ENCODE results near the gene PDS5B. TPM values are rescaled to one million over a fixed set of nuclear protein-coding genes. Genes with fewer than 3 reads are reported as not detected.

The PDS5B gene
- total RNA-seq, 1 experiment from 2014 or later: 95.5 TPM

DNA sequence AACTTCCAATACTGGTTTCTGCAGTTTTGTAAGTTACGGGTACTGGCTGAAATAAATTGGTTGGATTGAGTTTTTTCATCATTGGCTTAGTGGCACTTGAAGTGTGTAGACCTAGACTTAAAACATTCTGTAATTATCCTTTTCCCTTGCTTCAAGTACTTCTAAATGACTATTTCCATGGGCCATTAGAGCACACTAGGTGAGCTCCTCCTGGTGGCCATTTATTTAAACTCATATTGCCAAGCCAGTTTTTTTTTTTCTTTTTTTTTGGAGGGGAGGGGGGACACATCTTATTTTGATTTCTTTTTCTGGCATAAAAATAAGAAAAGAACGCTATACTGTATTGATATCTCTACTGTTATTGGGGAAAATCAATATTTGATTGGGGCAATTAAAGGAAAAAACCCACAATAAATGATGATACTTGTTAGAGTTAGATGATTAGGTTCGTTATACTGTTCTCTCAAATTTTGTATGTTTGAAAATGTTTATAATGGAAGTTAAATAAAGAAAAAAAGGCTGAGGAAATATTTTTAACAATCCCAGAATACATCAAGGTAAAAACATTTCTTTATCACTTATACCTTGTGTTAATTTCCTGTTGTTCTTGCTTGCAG is 82.9 kb downstream of the PDS5B start:
- peak; percentile 76 for DNase-seq (ENCODE audit: low spot score)
- Histone ChIP-seq H3K36me3 (ENCODE audit: insufficient read depth, low read length, poor library complexity, severe bottlenecking) (peaks cover 24% of the 10 kb centered on the region), H3K4me1 (ENCODE audit: insufficient read depth, low read length, poor library complexity, severe bottlenecking) (no peaks in the 10 kb centered on the region), H3K27ac (ENCODE audit: low read depth, low read length, poor library complexity, severe bottlenecking) (no peak overlapping the region), H3K9me3 (ENCODE audit: low read depth, low read length, poor library complexity, severe bottlenecking) (no peaks in the 10 kb centered on the region), H3K27me3 (replicated peaks; ENCODE audit: insufficient read depth, low read depth, low read length, poor library complexity) (no peaks in the 10 kb centered on the region), H3K4me3 (ENCODE audit: low read depth, low read length, poor library complexity, severe bottlenecking) (no peak overlapping the region)
- BruUV-seq (replicated peaks): no TSS peak
- POLR2A ChIA-PET (ENCODE audit: low non-redundant PET): no interaction called here
- intact Hi-C loops (cut with micrococcal nuclease; ENCODE audit: unreplicated experiment): no loop called here
- CTCF ChIA-PET: interaction anchor here (0.6 to 1.5 kb wide), 12 partner anchors 12 to 384 kb away, joined by 3 to 8 read pairs (median 3); partner anchors contain the start of gene PDS5B
- peak; percentile 86 for TF ChIP-seq CTCF (conservative IDR thresholded peaks at IDR 0.05; ENCODE audit: low read depth, low read length)
- TF ChIP-seq EZH2 (IDR thresholded peaks at IDR 0.05; ENCODE audit: borderline replicate concordance, low read depth, low read length, poor library complexity, severe bottlenecking): no peak

DNA sequence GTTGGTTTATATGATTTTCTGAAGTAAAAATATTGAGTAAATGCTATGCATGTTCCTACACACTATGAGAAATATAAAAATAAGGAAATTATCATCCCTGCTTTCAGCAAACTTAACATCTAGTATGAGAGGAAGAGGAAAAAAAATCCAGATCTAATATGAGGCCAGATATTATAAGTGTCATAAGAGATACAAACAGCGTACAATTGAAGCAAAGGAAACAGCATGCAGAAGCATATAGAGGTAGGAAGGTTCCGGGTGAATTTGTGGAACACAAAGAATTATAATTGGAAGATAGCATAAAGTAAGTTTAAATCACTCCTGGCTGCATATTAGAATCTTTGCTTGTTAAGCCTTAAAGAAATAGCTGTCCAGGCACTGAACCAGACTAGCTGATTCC is 88.3 kb downstream of the PDS5B start:
- intact Hi-C loops (cut with micrococcal nuclease; ENCODE audit: unreplicated experiment): no loop called here
- H3K4me3 ChIP-seq (ENCODE audit: low read depth, low read length, poor library complexity, severe bottlenecking): no peak overlapping the region
- BruUV-seq (replicated peaks): no TSS peak
- no peak overlapping the region for H3K27ac ChIP-seq (ENCODE audit: low read depth, low read length, poor library complexity, severe bottlenecking)
- no peaks in the 10 kb centered on the region for H3K9me3 ChIP-seq (ENCODE audit: low read depth, low read length, poor library complexity, severe bottlenecking)
- H3K36me3 ChIP-seq (ENCODE audit: insufficient read depth, low read length, poor library complexity, severe bottlenecking): peaks cover 50% of the 10 kb centered on the region
- DNase-seq (ENCODE audit: low spot score): no peak
- POLR2A ChIA-PET (ENCODE audit: low non-redundant PET): no interaction called here
- H3K27me3 ChIP-seq (replicated peaks; ENCODE audit: insufficient read depth, low read depth, low read length, poor library complexity): no peaks in the 10 kb centered on the region
- CTCF ChIA-PET: interaction anchor here (0.6 kb wide), 1 partner anchor 440 kb away, joined by 5 read pairs; no protein-coding TSS in a partner anchor
- no peaks in the 10 kb centered on the region for H3K4me1 ChIP-seq (ENCODE audit: insufficient read depth, low read length, poor library complexity, severe bottlenecking)
- no peak for TF ChIP-seq EZH2 (IDR thresholded peaks at IDR 0.05; ENCODE audit: borderline replicate concordance, low read depth, low read length, poor library complexity, severe bottlenecking)
- no peak for TF ChIP-seq CTCF (conservative IDR thresholded peaks at IDR 0.05; ENCODE audit: low read depth, low read length)

DNA sequence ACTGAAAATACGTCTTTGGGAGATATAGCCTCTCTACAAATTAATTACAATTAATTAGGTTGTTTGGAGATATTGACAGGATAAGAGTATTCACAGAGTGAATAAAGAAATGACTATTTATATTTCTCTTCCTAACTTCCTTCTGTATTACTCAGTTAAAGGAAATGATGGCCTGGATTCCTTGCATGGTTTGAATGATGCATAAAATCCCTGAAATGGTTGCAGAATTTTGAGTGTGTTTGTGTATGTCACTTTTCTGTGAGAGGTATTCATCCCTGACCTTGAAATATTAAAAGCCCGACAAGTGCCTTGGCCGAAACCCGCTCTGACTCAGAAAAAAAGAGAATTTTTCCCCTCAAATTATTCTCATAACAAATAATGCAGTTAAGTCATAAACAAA is 90.0 kb downstream of the PDS5B start:
- ChIA-PET CTCF (no interaction called here), POLR2A (ENCODE audit: low non-redundant PET) (no interaction called here)
- BruUV-seq (replicated peaks): no TSS peak

More for the DNA sequence above, 90.0 kb downstream of the PDS5B start:
- TF ChIP-seq EZH2 (IDR thresholded peaks at IDR 0.05; ENCODE audit: borderline replicate concordance, low read depth, low read length, poor library complexity, severe bottlenecking): no peak
- no peak for TF ChIP-seq CTCF (conservative IDR thresholded peaks at IDR 0.05; ENCODE audit: low read depth, low read length)
- no peaks in the 10 kb centered on the region for H3K4me1 ChIP-seq (ENCODE audit: insufficient read depth, low read length, poor library complexity, severe bottlenecking)
- no peak overlapping the region for H3K4me3 ChIP-seq (ENCODE audit: low read depth, low read length, poor library complexity, severe bottlenecking)
- intact Hi-C loops (cut with micrococcal nuclease; ENCODE audit: unreplicated experiment): no loop called here
- no peaks in the 10 kb centered on the region for H3K27me3 ChIP-seq (replicated peaks; ENCODE audit: insufficient read depth, low read depth, low read length, poor library complexity)
- H3K36me3 ChIP-seq (ENCODE audit: insufficient read depth, low read length, poor library complexity, severe bottlenecking): peaks cover 54% of the 10 kb centered on the region
- H3K9me3 ChIP-seq (ENCODE audit: low read depth, low read length, poor library complexity, severe bottlenecking): no peaks in the 10 kb centered on the region
- no peak overlapping the region for H3K27ac ChIP-seq (ENCODE audit: low read depth, low read length, poor library complexity, severe bottlenecking)
- no peak for DNase-seq (ENCODE audit: low spot score)
